Measurements from ENCODE around the gene NCAPG2. TPM values are rescaled to one million over a fixed set of nuclear protein-coding genes. Genes with fewer than 3 reads are reported as not detected.

Gene NCAPG2
- polyA plus RNA-seq, 3 donors: 1.1 to 3.1 (median 1.7) TPM

DNA sequence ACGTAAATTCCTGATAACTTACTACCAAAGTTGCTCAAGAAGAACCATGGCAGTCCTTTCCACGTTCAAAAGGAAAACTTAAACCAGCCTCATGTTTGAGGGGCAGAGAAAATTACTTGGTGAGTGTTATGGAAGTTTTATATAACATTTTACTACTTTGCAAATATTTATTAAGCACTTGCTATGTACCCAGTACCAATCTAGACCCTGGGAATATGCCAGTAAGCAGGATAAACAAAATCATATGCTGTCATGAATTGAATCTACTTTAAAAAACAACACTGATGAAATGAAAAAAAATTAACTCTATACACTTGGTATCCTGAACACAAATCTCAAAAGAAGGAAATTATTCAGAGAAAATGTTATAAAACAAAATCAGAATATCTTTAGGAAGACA lies 46.1 kb downstream of the NCAPG2 start:
- H3K79me2 ChIP-seq (ENCODE audit: insufficient read depth, low read length): no peaks in the 10 kb centered on the region
- H3K4me3 Mint-ChIP-seq: no peak overlapping the region
- TF ChIP-seq CTCF (IDR thresholded peaks at IDR 0.05): no peak
- H3K36me3 Mint-ChIP-seq: peaks cover 70 to 86% of the 10 kb centered on the region in 2 donors
- peaks cover 59 to 90% of the 10 kb centered on the region in 2 donors for H3K36me3 ChIP-seq (replicated peaks in 1 of 2; ENCODE audit: control insufficient read depth in 1 of 2, insufficient read depth in 2 of 2, low read length in 2 of 2)
- no peaks in the 10 kb centered on the region for H3K9me3 ChIP-seq (replicated peaks in 1 of 2; ENCODE audit: control insufficient read depth in 1 of 2, insufficient read depth in 1 of 2, low read length in 2 of 2)
- no peaks in the 10 kb centered on the region for H3K4me1 ChIP-seq (ENCODE audit: control insufficient read depth in 1 of 2, insufficient read depth in 2 of 2, low read length in 2 of 2)
- H3K4me3 ChIP-seq (replicated peaks in 1 of 3; ENCODE audit: low read depth in 2 of 3, low read length in 3 of 3): no peak overlapping the region
- H3K4me2 ChIP-seq (replicated peaks; ENCODE audit: extremely low read depth, low read length, poor library complexity, severe bottlenecking): no peak overlapping the region
- WGBS (ENCODE audit: insufficient coverage): no CpG with 5 or more reads among the region's 2 CpGs
- no peaks in the 10 kb centered on the region for H4K20me1 ChIP-seq (ENCODE audit: insufficient read depth, low read length)
- H3K27ac Mint-ChIP-seq: no peak overlapping the region
- H2AFZ ChIP-seq (ENCODE audit: insufficient read depth, low read depth, low read length, poor library complexity, severe bottlenecking): no peak overlapping the region
- no peak overlapping the region for H3K27ac ChIP-seq (ENCODE audit: low read depth in 1 of 2, low read length in 2 of 2)
- no peak overlapping the region for H3K9ac ChIP-seq (ENCODE audit: insufficient read depth, low read length, poor library complexity, severe bottlenecking)
- no peaks in the 10 kb centered on the region for H3K4me1 Mint-ChIP-seq
- H3K27me3 Mint-ChIP-seq (ENCODE audit: low read depth in 3 of 3): no peaks in the 10 kb centered on the region
- peaks cover 0 to 1% (median 0%) of the 10 kb centered on the region in 7 donors for H3K9me3 Mint-ChIP-seq
- H3K27me3 ChIP-seq (ENCODE audit: control insufficient read depth in 2 of 2, insufficient read depth in 2 of 2, low read length in 2 of 2): no peaks in the 10 kb centered on the region
- DNase-seq: no peak
- intact Hi-C loops (cut with micrococcal nuclease): no loop called here

GRCh38 chr7:158657189-158657746 lies 47.3 kb downstream of the NCAPG2 start:
- H3K79me2 ChIP-seq (ENCODE audit: insufficient read depth, low read length): no peaks in the 10 kb centered on the region
- Mint-ChIP-seq H3K27me3 (ENCODE audit: low read depth in 3 of 3) (no peaks in the 10 kb centered on the region), H3K4me1 (no peaks in the 10 kb centered on the region), H3K36me3 (peaks cover 59 to 80% of the 10 kb centered on the region in 2 donors), H3K9me3 (peaks cover 0 to 1% (median 0%) of the 10 kb centered on the region in 7 donors), H3K27ac (peak overlapping the region in 2 of 7 donors; percentile 8 to 70), H3K4me3 (no peak overlapping the region)
- intact Hi-C loops (cut with micrococcal nuclease): no loop called here
- DNase-seq: no peak
- TF ChIP-seq CTCF (IDR thresholded peaks at IDR 0.05): no peak
- H2AFZ ChIP-seq (ENCODE audit: insufficient read depth, low read depth, low read length, poor library complexity, severe bottlenecking): no peak overlapping the region
- H3K36me3 ChIP-seq (replicated peaks in 1 of 2; ENCODE audit: control insufficient read depth in 1 of 2, insufficient read depth in 2 of 2, low read length in 2 of 2): peaks cover 54 to 85% of the 10 kb centered on the region in 2 donors
- no peak overlapping the region for H3K4me3 ChIP-seq (replicated peaks in 1 of 3; ENCODE audit: low read depth in 2 of 3, low read length in 3 of 3)
- no CpG with 5 or more reads among the region's 10 CpGs for WGBS (ENCODE audit: insufficient coverage)
- H3K9me3 ChIP-seq (replicated peaks in 1 of 2; ENCODE audit: control insufficient read depth in 1 of 2, insufficient read depth in 1 of 2, low read length in 2 of 2): no peaks in the 10 kb centered on the region
- H3K27ac ChIP-seq (ENCODE audit: low read depth in 1 of 2, low read length in 2 of 2): no peak overlapping the region
- no peaks in the 10 kb centered on the region for H3K27me3 ChIP-seq (ENCODE audit: control insufficient read depth in 2 of 2, insufficient read depth in 2 of 2, low read length in 2 of 2)
- H3K4me1 ChIP-seq (ENCODE audit: control insufficient read depth in 1 of 2, insufficient read depth in 2 of 2, low read length in 2 of 2): no peaks in the 10 kb centered on the region
- H4K20me1 ChIP-seq (ENCODE audit: insufficient read depth, low read length): no peaks in the 10 kb centered on the region
- H3K4me2 ChIP-seq (replicated peaks; ENCODE audit: extremely low read depth, low read length, poor library complexity, severe bottlenecking): no peak overlapping the region
- no peak overlapping the region for H3K9ac ChIP-seq (ENCODE audit: insufficient read depth, low read length, poor library complexity, severe bottlenecking)
